Measurements from ENCODE around the gene HEXIM1.

GRCh38 chr17:45112559-45113423 lies 35.5 kb upstream of the HEXIM1 start:
- TF ChIP-seq POLR2AphosphoS5 (IDR thresholded peaks at IDR 0.05) (no peak), CTCF (IDR thresholded peaks at IDR 0.05) (no peak)

Data from transverse colon (tissue), 4 donors.